ENCODE results near the gene TBX4. TPM values are rescaled to one million over a fixed set of nuclear protein-coding genes. Genes with fewer than 3 reads are reported as not detected.
"Not testable (repeated sequence)": the region's sequence is repeated elsewhere in the genome, so short reads cannot be mapped to it uniquely, and the experiment has no call there.

TBX4 gene
- total RNA-seq, 1 donor from 2014 or later: 0.05 TPM

- no peak for DNase-seq (ENCODE audit: low spot score)
- intact Hi-C loops (cut with DNase I): no loop called here
These were observed 55.3 kb downstream of the TBX4 start for GRCh38 chr17:61507383-61508066.

- no peak for DNase-seq (ENCODE audit: low spot score)
- intact Hi-C loops (cut with DNase I): no loop called here
These were observed 56.7 kb downstream of the TBX4 start for GRCh38 chr17:61508912-61509311.

GRCh38 chr17:61509454-61509853, 57.2 kb downstream of the TBX4 start:
- intact Hi-C loops (cut with DNase I); DNase-seq (ENCODE audit: low spot score): not testable (repeated sequence)

GRCh38 chr17:61510237-61510636, 58.0 kb downstream of the TBX4 start:
- intact Hi-C loops (cut with DNase I): no loop called here
- DNase-seq (ENCODE audit: low spot score): no peak

- DNase-seq (ENCODE audit: low spot score): no peak
- intact Hi-C loops (cut with DNase I): no loop called here
These were observed 58.8 kb downstream of the TBX4 start for GRCh38 chr17:61510991-61511390.

- intact Hi-C loops (cut with DNase I): no loop called here
These were observed 59.4 kb downstream of the TBX4 start for GRCh38 chr17:61511480-61512182.

GRCh38 chr17:61514491-61514890, 62.3 kb downstream of the TBX4 start:
- intact Hi-C loops (cut with DNase I): no loop called here

More at GRCh38 chr17:61511480-61512182, 59.4 kb downstream of the TBX4 start:
- DNase-seq (ENCODE audit: low spot score): no peak

GRCh38 chr17:61517265-61517664, 65.0 kb downstream of the TBX4 start:
- intact Hi-C loops (cut with DNase I): no loop called here
- no peak for DNase-seq (ENCODE audit: low spot score)

More at GRCh38 chr17:61514491-61514890, 62.3 kb downstream of the TBX4 start:
- no peak for DNase-seq (ENCODE audit: low spot score)

GRCh38 chr17:61517843-61518606, 65.8 kb downstream of the TBX4 start:
- no peak for DNase-seq (ENCODE audit: low spot score)
- intact Hi-C loops (cut with DNase I): no loop called here

GRCh38 chr17:61519139-61519538, 66.9 kb downstream of the TBX4 start:
- intact Hi-C loops (cut with DNase I): no loop called here
- DNase-seq (ENCODE audit: low spot score): no peak

GRCh38 chr17:61519754-61520440, 67.7 kb downstream of the TBX4 start:
- intact Hi-C loops (cut with DNase I): no loop called here

GRCh38 chr17:61520897-61521296, 68.7 kb downstream of the TBX4 start:
- intact Hi-C loops (cut with DNase I): no loop called here
- no peak for DNase-seq (ENCODE audit: low spot score)

More at GRCh38 chr17:61519754-61520440, 67.7 kb downstream of the TBX4 start:
- no peak for DNase-seq (ENCODE audit: low spot score)

- no peak for DNase-seq (ENCODE audit: low spot score)
These were observed 69.9 kb downstream of the TBX4 start for GRCh38 chr17:61522088-61522487.

GRCh38 chr17:61524319-61524718, 72.1 kb downstream of the TBX4 start:
- DNase-seq (ENCODE audit: low spot score): no peak
- intact Hi-C loops (cut with DNase I): no loop called here

More at GRCh38 chr17:61522088-61522487, 69.9 kb downstream of the TBX4 start:
- intact Hi-C loops (cut with DNase I): no loop called here

- intact Hi-C loops (cut with DNase I); DNase-seq (ENCODE audit: low spot score): not testable (repeated sequence)
These were observed 75.2 kb downstream of the TBX4 start for GRCh38 chr17:61527441-61527840.

GRCh38 chr17:61528171-61528570, 75.9 kb downstream of the TBX4 start:
- DNase-seq (ENCODE audit: low spot score): no peak
- intact Hi-C loops (cut with DNase I): no loop called here

GRCh38 chr17:61531223-61531622, 79.0 kb downstream of the TBX4 start:
- intact Hi-C loops (cut with DNase I): no loop called here
- no peak for DNase-seq (ENCODE audit: low spot score)

GRCh38 chr17:61532826-61533225, 80.6 kb downstream of the TBX4 start:
- DNase-seq (ENCODE audit: low spot score): no peak
- intact Hi-C loops (cut with DNase I): no loop called here

- DNase-seq (ENCODE audit: low spot score): no peak
- intact Hi-C loops (cut with DNase I): no loop called here
These were observed 81.6 kb downstream of the TBX4 start for GRCh38 chr17:61533797-61534196.

GRCh38 chr17:61534414-61534813, 82.2 kb downstream of the TBX4 start:
- intact Hi-C loops (cut with DNase I): no loop called here
- no peak for DNase-seq (ENCODE audit: low spot score)

Data from cardiac septum (tissue), 1 donor.